ENCODE data around the gene TIGD6. TPM values are rescaled to one million over a fixed set of nuclear protein-coding genes. Genes with fewer than 3 reads are reported as not detected.

Gene TIGD6
- total RNA-seq = 1 to 10 TPM; 1.5 to 2.8 (median 2.2) TPM
- long read RNA-seq = 0 reads

- peak within 1 kb of the TSS; percentile 65 to 98 (median 82) for H3K4me3 ChIP-seq
- H3K27ac ChIP-seq = peak within 1 kb of the TSS; percentile 71 to 90 (median 88)
- no peaks in the 10 kb centered on the region for H3K9me3 ChIP-seq
- DNase-seq (peak; percentile 91 to 95 (median 94)), ATAC-seq (peak; percentile 91 to 95 (median 92))
- peak; percentile 80 for TF ChIP-seq POLR2A (IDR thresholded peaks at IDR 0.05)
- peak in 1 of 4 donors; percentile 8 for TF ChIP-seq CTCF (IDR thresholded peaks at IDR 0.05)
- H3K36me3 ChIP-seq = peaks cover 0 to 11% (median 0%) of the 10 kb centered on the region in 4 donors
- peaks cover 0 to 18% (median 6%) of the 10 kb centered on the region in 4 donors for H3K4me1 ChIP-seq
- WGBS (ENCODE audit: insufficient coverage, low coverage, low lambda C conversion rate, missing lambda C conversion rate) = 0% methylated on average over 11 of the region's 72 CpGs
- no peaks in the 10 kb centered on the region for H3K27me3 ChIP-seq
- intact Hi-C loops (cut with DNase I) = no loop called here
Measured at GRCh38 chr5:150000256-150000989, at the start of gene TIGD6, which contains the start of gene HMGXB3. TIGD6 (minus strand) TSS chr5:150000654; CDS start chr5:149996348, 4,306 bp downstream. HMGXB3 (plus strand) TSS chr5:150000739; CDS start chr5:150004853, 4,114 bp downstream.

- 95% methylated on average over 6 of the region's 6 CpGs for WGBS (ENCODE audit: insufficient coverage, low coverage, low lambda C conversion rate, missing lambda C conversion rate)
- Histone ChIP-seq H3K27ac (no peak overlapping the region), H3K4me1 (no peaks in the 10 kb centered on the region), H3K9me3 (no peaks in the 10 kb centered on the region), H3K4me3 (no peak overlapping the region), H3K27me3 (no peaks in the 10 kb centered on the region), H3K36me3 (peaks cover 6 to 86% (median 44%) of the 10 kb centered on the region in 4 donors)
- DNase-seq (no peak), ATAC-seq (peak in 1 of 4 donors; percentile 37)
- intact Hi-C loops (cut with DNase I) = no loop called here
- TF ChIP-seq POLR2A (IDR thresholded peaks at IDR 0.05) = no peak
- TF ChIP-seq CTCF (IDR thresholded peaks at IDR 0.05) = no peak
Measured at GRCh38 chr5:150046031-150046430, 45.6 kb upstream of the TIGD6 start.

- intact Hi-C loops (cut with DNase I) = no loop called here
Measured at GRCh38 chr5:150045549-150045948, 45.1 kb upstream of the TIGD6 start.

GRCh38 chr5:150044712-150045111, 44.3 kb upstream of the TIGD6 start:
- DNase-seq = no peak
- no peaks in the 10 kb centered on the region for H3K9me3 ChIP-seq
- WGBS (ENCODE audit: insufficient coverage, low coverage, low lambda C conversion rate, missing lambda C conversion rate) = 88% methylated on average over 7 of the region's 7 CpGs
- no peak for TF ChIP-seq POLR2A (IDR thresholded peaks at IDR 0.05)
- no peak for TF ChIP-seq CTCF (IDR thresholded peaks at IDR 0.05)
- no peak for ATAC-seq
- peaks cover 6 to 86% (median 43%) of the 10 kb centered on the region in 4 donors for H3K36me3 ChIP-seq
- H3K27ac ChIP-seq = no peak overlapping the region
- no peaks in the 10 kb centered on the region for H3K4me1 ChIP-seq
- no peak overlapping the region for H3K4me3 ChIP-seq
- H3K27me3 ChIP-seq = no peaks in the 10 kb centered on the region
- intact Hi-C loops (cut with DNase I) = no loop called here

More at GRCh38 chr5:150045549-150045948, 45.1 kb upstream of the TIGD6 start:
- ATAC-seq = no peak
- Histone ChIP-seq H3K36me3 (peaks cover 6 to 86% (median 45%) of the 10 kb centered on the region in 4 donors), H3K4me3 (no peak overlapping the region), H3K27me3 (no peaks in the 10 kb centered on the region), H3K9me3 (no peaks in the 10 kb centered on the region), H3K4me1 (no peaks in the 10 kb centered on the region), H3K27ac (no peak overlapping the region)
- TF ChIP-seq POLR2A (IDR thresholded peaks at IDR 0.05) (no peak), CTCF (IDR thresholded peaks at IDR 0.05) (no peak)
- no peak for DNase-seq
- WGBS (ENCODE audit: insufficient coverage, low coverage, low lambda C conversion rate, missing lambda C conversion rate) = 100% methylated on average over 2 of the region's 6 CpGs
